BE2C (cell line): ENCODE results near the gene MBTPS1.

Source experiments
- DNase-seq: peaks from one replicate; pipeline ENCODE4 v3.0.0-alpha.2; 2020
- H3K27me3 ChIP-seq: fragments of 250-450 bp; sonication (Bioruptor Pico); 2 replicates; pipeline ENCODE4 v1.5.1; 2020; ENCODE audit warnings: mild to moderate bottlenecking
- H3K36me3 ChIP-seq: fragments of 250-450 bp; sonication (Bioruptor Pico); 2 replicates; pipeline ENCODE4 v1.5.1; 2020; ENCODE audit warnings: mild to moderate bottlenecking
- H3K4me1 ChIP-seq: fragments of 250-450 bp; sonication (Bioruptor Pico); 2 replicates; pipeline ENCODE4 v1.5.1; 2020
- H3K4me3 ChIP-seq: 2 replicates; pipeline ENCODE4 v1.5.1; 2011; ENCODE audit warnings: low read depth, low read length
- H3K9me3 ChIP-seq: fragments of 250-450 bp; sonication (Bioruptor Pico); 2 replicates; pipeline ENCODE4 v1.5.1; 2020
- TF ChIP-seq, protein P1 (sequence below): IDR thresholded peaks from 2 replicates; pipeline ENCODE4 v1.5.1; 2012; ENCODE audit warnings: mild to moderate bottlenecking, low read depth, low read length

The MBTPS1 gene

DNA sequence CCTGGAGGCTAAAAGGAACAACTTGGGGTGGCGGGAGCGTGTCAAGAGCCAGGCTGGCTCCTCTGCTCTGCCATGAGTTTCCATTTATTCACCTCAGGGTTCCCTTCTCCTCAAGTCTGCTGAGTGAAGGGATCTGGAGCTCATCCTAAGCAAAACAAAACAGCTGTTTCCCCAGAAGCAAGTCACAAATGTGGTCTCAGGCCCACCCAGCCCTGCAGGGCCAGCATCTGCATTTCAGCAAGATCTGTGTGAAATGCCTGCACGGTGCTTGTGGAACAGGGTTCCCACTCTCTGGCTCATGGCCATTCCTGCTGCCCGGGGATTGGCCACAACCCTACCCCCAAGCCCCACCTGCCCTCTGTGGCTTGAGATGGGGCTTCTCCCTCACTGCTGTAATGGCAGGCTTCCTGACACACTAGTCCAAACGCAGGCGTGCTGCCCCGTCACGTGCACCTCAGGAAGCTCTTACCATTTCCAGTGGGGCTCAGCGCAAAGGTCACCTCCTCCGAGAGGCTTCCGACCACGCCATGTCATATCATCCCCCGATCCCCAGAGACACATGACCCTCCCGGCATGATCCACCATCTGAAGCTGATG lies 76.4 kb downstream of the MBTPS1 start:
- H3K4me3 ChIP-seq, result no peak overlapping the region
- H3K27me3 ChIP-seq, result peaks cover 60% of the 10 kb centered on the region
- TF ChIP-seq, protein P1, sequence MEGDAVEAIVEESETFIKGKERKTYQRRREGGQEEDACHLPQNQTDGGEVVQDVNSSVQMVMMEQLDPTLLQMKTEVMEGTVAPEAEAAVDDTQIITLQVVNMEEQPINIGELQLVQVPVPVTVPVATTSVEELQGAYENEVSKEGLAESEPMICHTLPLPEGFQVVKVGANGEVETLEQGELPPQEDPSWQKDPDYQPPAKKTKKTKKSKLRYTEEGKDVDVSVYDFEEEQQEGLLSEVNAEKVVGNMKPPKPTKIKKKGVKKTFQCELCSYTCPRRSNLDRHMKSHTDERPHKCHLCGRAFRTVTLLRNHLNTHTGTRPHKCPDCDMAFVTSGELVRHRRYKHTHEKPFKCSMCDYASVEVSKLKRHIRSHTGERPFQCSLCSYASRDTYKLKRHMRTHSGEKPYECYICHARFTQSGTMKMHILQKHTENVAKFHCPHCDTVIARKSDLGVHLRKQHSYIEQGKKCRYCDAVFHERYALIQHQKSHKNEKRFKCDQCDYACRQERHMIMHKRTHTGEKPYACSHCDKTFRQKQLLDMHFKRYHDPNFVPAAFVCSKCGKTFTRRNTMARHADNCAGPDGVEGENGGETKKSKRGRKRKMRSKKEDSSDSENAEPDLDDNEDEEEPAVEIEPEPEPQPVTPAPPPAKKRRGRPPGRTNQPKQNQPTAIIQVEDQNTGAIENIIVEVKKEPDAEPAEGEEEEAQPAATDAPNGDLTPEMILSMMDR, result no peak
- no peaks in the 10 kb centered on the region for H3K36me3 ChIP-seq
- no peak for DNase-seq
- H3K9me3 ChIP-seq, result no peaks in the 10 kb centered on the region
- H3K4me1 ChIP-seq, result no peaks in the 10 kb centered on the region

DNA sequence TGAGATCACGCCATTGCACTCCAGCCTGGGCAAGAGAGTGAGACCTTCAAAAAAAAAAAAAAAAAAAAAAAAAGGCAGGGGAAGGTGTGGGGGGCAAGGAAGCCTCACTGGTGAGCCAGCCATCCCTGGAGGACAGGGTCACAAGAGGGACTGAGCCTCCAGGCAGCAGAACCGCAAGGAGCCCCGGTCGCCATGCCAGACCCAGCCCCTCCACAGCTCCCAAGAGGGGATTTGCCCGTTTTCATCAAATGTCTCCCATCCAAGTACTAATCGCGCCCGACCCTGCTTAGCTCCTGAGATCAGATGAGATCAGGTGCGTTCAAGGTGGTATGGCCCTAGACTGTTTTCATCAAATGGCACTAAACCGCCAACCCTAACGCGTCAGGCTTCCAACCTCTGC lies 77.0 kb downstream of the MBTPS1 start:
- Histone ChIP-seq H3K27me3 (peaks cover 60% of the 10 kb centered on the region), H3K4me3 (no peak overlapping the region), H3K36me3 (no peaks in the 10 kb centered on the region), H3K9me3 (no peaks in the 10 kb centered on the region), H3K4me1 (no peaks in the 10 kb centered on the region)
- no peak for DNase-seq
- TF ChIP-seq, protein P1, result no peak

DNA sequence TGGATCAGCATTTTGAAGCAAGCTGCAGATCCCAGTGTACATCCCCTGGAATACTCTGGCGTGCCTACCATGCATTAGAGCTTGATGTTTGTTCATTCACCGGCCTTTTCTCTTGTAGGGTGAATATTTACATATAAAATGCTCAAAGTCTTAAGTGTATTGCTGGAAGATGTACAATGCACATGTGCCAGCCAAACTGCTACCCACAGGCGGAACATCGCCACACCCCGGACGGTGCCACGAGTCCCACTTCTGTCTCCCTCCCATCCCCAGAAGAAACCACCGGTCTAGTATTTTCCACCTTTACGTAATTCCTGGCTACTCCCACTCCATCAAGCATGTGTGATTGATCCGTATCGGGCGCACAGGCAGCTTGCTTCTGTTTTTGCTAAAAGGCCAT lies 78.3 kb downstream of the MBTPS1 start:
- H3K36me3 ChIP-seq, result no peaks in the 10 kb centered on the region
- no peak for DNase-seq
- peaks cover 51% of the 10 kb centered on the region for H3K27me3 ChIP-seq
- TF ChIP-seq, protein P1, result no peak
- H3K9me3 ChIP-seq, result no peaks in the 10 kb centered on the region
- no peak overlapping the region for H3K4me3 ChIP-seq
- no peaks in the 10 kb centered on the region for H3K4me1 ChIP-seq

DNA sequence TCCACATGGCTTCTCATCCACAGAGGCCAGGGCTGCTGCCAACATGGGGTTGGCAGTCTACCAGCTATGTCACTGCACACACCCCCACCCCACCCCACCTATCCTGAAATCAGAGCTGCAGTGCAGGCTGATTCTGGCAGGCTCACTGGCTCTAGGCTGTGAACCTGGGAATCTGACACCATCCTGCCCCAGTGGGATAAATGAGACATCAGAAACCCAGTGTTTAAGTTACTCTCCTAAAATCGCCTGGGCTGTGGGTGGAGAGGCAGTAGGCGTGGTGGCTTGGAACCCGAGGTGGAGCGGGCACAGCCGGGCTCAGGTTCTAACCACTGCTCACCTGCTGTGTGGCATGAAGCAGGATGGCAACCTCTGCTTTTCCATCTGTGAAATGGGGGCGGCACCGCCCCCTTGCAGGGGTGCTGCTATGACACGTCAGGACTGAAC lies 79.7 kb downstream of the MBTPS1 start:
- DNase-seq, result no peak
- no peaks in the 10 kb centered on the region for H3K36me3 ChIP-seq
- peaks cover 36% of the 10 kb centered on the region for H3K27me3 ChIP-seq
- no peak overlapping the region for H3K4me3 ChIP-seq
- TF ChIP-seq, protein P1, result no peak
- H3K4me1 ChIP-seq, result no peaks in the 10 kb centered on the region
- no peaks in the 10 kb centered on the region for H3K9me3 ChIP-seq

DNA sequence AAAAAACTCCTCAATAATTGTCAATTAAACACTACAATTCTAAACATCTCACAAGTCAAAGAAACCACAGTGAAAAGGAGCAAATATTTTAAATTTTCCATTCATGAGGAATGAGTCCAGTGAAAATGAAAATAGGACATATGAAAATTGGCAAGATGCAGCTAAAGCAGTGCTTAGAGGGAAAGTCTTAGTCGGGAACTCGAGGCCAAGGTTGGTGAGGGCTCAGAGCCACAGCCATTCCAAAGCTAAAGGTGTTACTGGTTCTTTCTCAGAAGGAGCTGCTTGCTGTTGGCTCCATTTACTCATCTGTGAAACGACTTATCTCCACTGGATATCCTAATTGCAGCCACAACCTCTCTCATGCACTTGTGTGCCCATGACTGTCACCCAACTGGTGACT lies 80.6 kb downstream of the MBTPS1 start:
- no peak overlapping the region for H3K4me3 ChIP-seq
- no peaks in the 10 kb centered on the region for H3K9me3 ChIP-seq
- H3K4me1 ChIP-seq, result no peaks in the 10 kb centered on the region
- DNase-seq, result no peak
- H3K27me3 ChIP-seq, result peaks cover 27% of the 10 kb centered on the region
- TF ChIP-seq, protein P1, result no peak
- H3K36me3 ChIP-seq, result no peaks in the 10 kb centered on the region

DNA sequence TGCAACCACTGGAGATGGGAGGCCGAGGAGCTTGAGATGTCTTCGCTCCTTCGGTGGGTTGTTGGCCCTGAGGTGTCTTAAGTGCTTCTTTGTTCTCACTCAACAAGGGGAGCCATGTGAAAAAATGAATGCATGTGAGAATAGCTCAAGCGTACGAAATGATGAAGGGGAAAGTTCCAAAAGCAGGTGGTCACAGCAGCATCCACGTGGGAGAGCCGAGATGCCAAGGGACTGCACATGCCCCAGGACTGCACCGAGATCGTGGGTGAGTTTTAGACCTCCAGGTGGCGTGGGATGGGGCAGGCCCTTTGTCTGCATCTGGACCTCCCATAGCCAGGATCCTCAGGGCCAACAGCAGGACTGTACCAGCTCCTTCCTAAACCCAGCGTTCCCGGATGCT lies 82.2 kb downstream of the MBTPS1 start:
- TF ChIP-seq, protein P1, result no peak
- Histone ChIP-seq H3K36me3 (no peaks in the 10 kb centered on the region), H3K27me3 (peaks cover 11% of the 10 kb centered on the region)

More for the DNA sequence above, 82.2 kb downstream of the MBTPS1 start:
- no peaks in the 10 kb centered on the region for H3K4me1 ChIP-seq
- no peaks in the 10 kb centered on the region for H3K9me3 ChIP-seq
- no peak for DNase-seq
- no peak overlapping the region for H3K4me3 ChIP-seq
